Measurements from ENCODE around the gene POLR2I.

POLR2I gene

GRCh38 chr19:36093146-36093662 is 21.5 kb downstream of the POLR2I start:
- no peaks in the 10 kb centered on the region for H3K27me3 ChIP-seq (replicated peaks; ENCODE audit: control insufficient read depth, insufficient read depth, low read length)
- no peak for DNase-seq (ENCODE audit: low read depth)
- H3K9me3 ChIP-seq (ENCODE audit: control insufficient read depth, low read length) = no peaks in the 10 kb centered on the region
- no peak overlapping the region for H3K9ac ChIP-seq (ENCODE audit: low read length)
- H3K36me3 ChIP-seq (ENCODE audit: control insufficient read depth, insufficient read depth, low read length, severe bottlenecking) = no peaks in the 10 kb centered on the region
- H3K4me1 ChIP-seq (ENCODE audit: control insufficient read depth, insufficient read depth, low read length) = no peaks in the 10 kb centered on the region
- no peak overlapping the region for H3K4me3 ChIP-seq (ENCODE audit: low read length)

DNA sequence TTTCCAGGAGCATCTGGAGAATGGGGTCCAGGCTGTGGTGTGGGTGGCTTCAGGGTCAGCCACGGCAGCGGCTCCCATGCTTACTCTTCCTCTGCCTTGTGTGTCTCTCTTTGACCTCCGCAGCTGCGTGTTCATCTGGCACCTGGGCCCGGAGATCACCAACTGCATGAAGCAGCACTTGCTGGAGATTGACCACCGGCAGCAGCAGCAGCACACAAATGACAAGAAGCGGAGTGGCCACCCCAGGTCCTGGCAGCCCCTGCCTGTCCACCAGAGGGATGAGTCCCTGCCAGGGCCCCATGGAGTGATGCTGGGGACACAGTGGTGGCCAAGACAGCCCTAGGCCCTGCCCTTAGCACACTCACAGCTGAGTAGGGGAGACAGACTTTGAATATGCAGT is 22.1 kb downstream of the POLR2I start:
- DNase-seq (ENCODE audit: low read depth) = no peak
- no peak overlapping the region for H3K9ac ChIP-seq (ENCODE audit: low read length)
- H3K9me3 ChIP-seq (ENCODE audit: control insufficient read depth, low read length) = no peaks in the 10 kb centered on the region
- H3K4me1 ChIP-seq (ENCODE audit: control insufficient read depth, insufficient read depth, low read length) = no peaks in the 10 kb centered on the region
- H3K27me3 ChIP-seq (replicated peaks; ENCODE audit: control insufficient read depth, insufficient read depth, low read length) = no peaks in the 10 kb centered on the region
- no peaks in the 10 kb centered on the region for H3K36me3 ChIP-seq (ENCODE audit: control insufficient read depth, insufficient read depth, low read length, severe bottlenecking)
- H3K4me3 ChIP-seq (ENCODE audit: low read length) = no peak overlapping the region

GRCh38 chr19:36090910-36091695 is 23.6 kb downstream of the POLR2I start:
- Histone ChIP-seq H3K9ac (ENCODE audit: low read length) (no peak overlapping the region), H3K36me3 (ENCODE audit: control insufficient read depth, insufficient read depth, low read length, severe bottlenecking) (no peaks in the 10 kb centered on the region), H3K27me3 (replicated peaks; ENCODE audit: control insufficient read depth, insufficient read depth, low read length) (no peaks in the 10 kb centered on the region), H3K4me3 (ENCODE audit: low read length) (no peak overlapping the region), H3K9me3 (ENCODE audit: control insufficient read depth, low read length) (no peaks in the 10 kb centered on the region), H3K4me1 (ENCODE audit: control insufficient read depth, insufficient read depth, low read length) (no peaks in the 10 kb centered on the region)
- DNase-seq (ENCODE audit: low read depth) = no peak

DNA sequence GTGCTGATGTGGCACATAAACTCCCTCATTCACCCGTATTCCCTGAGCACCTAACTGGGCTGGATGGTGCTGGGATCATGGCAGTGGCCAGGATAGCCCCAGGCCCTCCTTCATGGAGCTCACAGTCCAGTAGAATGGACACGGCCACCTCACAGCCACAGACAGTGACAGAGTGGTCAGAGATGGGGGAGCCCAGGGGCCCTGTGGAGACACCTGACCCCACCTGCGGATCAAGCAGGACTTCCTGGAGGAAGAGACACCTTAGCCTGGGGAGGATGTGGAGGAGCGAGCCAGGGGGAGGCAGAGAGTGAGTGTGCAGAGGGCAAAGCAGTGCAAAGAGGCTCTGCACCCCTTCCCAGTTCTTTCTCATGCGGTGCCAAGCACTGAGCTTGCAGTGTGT is 24.8 kb downstream of the POLR2I start:
- Histone ChIP-seq H3K4me1 (ENCODE audit: control insufficient read depth, insufficient read depth, low read length) (no peaks in the 10 kb centered on the region), H3K4me3 (ENCODE audit: low read length) (no peak overlapping the region), H3K9ac (ENCODE audit: low read length) (no peak overlapping the region), H3K9me3 (ENCODE audit: control insufficient read depth, low read length) (no peaks in the 10 kb centered on the region), H3K36me3 (ENCODE audit: control insufficient read depth, insufficient read depth, low read length, severe bottlenecking) (no peaks in the 10 kb centered on the region), H3K27me3 (replicated peaks; ENCODE audit: control insufficient read depth, insufficient read depth, low read length) (no peaks in the 10 kb centered on the region)
- DNase-seq (ENCODE audit: low read depth) = no peak

DNA sequence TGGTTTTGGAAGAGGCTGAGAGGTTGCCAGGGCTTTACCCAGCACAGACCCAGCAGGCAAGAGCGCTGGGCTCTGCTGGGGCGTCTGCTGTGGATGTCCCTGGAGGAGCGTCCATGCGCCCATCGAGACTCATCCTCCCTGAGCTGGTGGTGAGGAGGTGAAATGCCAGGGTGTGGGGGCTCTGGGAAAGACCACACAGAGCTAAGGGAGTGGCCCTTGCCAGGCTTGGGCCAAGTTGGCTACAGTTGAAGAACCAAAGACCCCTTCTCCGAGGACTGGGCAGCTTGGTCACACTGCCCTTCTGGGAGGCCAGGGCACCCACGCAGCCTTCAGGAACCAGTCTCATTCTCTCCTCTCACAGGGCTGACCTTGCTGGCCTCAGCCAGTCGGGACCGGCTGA is 28.3 kb downstream of the POLR2I start:
- H3K36me3 ChIP-seq (ENCODE audit: control insufficient read depth, insufficient read depth, low read length, severe bottlenecking) = no peaks in the 10 kb centered on the region
- H3K4me3 ChIP-seq (ENCODE audit: low read length) = no peak overlapping the region
- peaks cover 9% of the 10 kb centered on the region for H3K4me1 ChIP-seq (ENCODE audit: control insufficient read depth, insufficient read depth, low read length)
- no peaks in the 10 kb centered on the region for H3K27me3 ChIP-seq (replicated peaks; ENCODE audit: control insufficient read depth, insufficient read depth, low read length)
- no peak overlapping the region for H3K9ac ChIP-seq (ENCODE audit: low read length)
- H3K9me3 ChIP-seq (ENCODE audit: control insufficient read depth, low read length) = no peaks in the 10 kb centered on the region
- no peak for DNase-seq (ENCODE audit: low read depth)

DNA sequence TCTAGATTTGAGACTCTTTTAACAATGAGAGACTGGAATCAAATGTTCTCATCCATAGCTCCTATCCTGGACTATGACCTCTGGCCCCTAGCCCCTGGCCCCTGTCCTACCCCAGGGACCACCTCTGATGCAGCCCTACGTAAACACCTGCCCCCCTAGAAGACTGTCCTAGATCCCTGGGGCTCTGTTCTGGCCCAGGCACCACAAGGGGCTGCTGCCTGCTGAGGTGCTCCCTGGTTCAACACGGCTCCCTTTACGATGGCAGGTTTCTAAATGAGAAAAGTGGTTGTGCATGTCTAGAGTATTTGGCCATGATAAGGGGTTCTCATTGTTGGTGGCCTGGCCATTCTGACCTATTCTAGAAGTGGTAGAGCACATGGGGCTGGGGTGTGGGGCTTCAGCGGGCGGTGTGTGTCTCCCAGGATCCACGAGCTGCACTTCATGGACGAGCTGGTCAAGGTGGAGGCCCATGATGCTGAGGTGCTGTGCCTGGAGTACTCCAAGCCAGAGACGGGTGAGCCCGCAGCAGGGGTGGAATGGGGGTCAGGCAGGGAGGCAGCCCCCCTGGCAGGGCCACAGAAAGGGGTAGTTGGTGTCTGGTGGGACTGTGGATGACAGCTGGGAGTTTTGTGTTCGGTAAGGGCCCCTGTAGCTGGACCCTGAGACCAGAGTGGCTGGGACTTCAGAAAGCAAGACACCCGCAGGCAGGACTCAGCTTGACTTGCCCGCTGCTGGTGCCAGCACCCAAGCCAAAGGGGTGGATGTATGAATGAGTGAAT is 30.3 kb downstream of the POLR2I start:
- Histone ChIP-seq H3K27me3 (replicated peaks; ENCODE audit: control insufficient read depth, insufficient read depth, low read length) (no peaks in the 10 kb centered on the region), H3K4me3 (ENCODE audit: low read length) (no peak overlapping the region), H3K4me1 (ENCODE audit: control insufficient read depth, insufficient read depth, low read length) (peaks cover 12% of the 10 kb centered on the region), H3K36me3 (ENCODE audit: control insufficient read depth, insufficient read depth, low read length, severe bottlenecking) (no peaks in the 10 kb centered on the region), H3K9ac (ENCODE audit: low read length) (no peak overlapping the region), H3K9me3 (ENCODE audit: control insufficient read depth, low read length) (no peaks in the 10 kb centered on the region)
- DNase-seq (ENCODE audit: low read depth) = no peak

GRCh38 chr19:36082916-36083315 is 31.8 kb downstream of the POLR2I start:
- H3K9ac ChIP-seq (ENCODE audit: low read length) = no peak overlapping the region
- no peak overlapping the region for H3K4me3 ChIP-seq (ENCODE audit: low read length)
- DNase-seq (ENCODE audit: low read depth) = no peak
- peaks cover 12% of the 10 kb centered on the region for H3K4me1 ChIP-seq (ENCODE audit: control insufficient read depth, insufficient read depth, low read length)
- no peaks in the 10 kb centered on the region for H3K36me3 ChIP-seq (ENCODE audit: control insufficient read depth, insufficient read depth, low read length, severe bottlenecking)
- H3K9me3 ChIP-seq (ENCODE audit: control insufficient read depth, low read length) = no peaks in the 10 kb centered on the region
- no peaks in the 10 kb centered on the region for H3K27me3 ChIP-seq (replicated peaks; ENCODE audit: control insufficient read depth, insufficient read depth, low read length)

DNA sequence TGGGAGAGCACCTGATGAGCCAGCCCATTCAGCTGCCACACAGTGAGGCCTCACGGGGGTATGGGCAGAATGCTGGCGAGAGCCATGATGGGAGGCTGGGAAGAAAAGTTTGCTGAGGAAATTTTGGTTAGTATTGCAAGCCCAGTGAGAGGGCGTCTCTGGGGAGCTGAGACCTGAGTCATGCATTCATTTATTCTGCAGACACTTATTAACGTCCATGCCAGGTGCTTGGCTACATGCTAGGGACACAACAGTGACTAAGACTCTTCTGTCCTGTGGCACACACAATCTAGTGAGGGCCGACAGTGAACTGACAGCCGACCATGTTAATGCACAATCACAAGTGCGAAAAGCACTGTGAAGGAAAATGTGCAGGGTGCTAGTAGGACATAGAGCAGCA is 32.8 kb downstream of the POLR2I start:
- Histone ChIP-seq H3K9ac (ENCODE audit: low read length) (no peak overlapping the region), H3K4me3 (ENCODE audit: low read length) (no peak overlapping the region), H3K27me3 (replicated peaks; ENCODE audit: control insufficient read depth, insufficient read depth, low read length) (no peaks in the 10 kb centered on the region), H3K36me3 (ENCODE audit: control insufficient read depth, insufficient read depth, low read length, severe bottlenecking) (no peaks in the 10 kb centered on the region), H3K4me1 (ENCODE audit: control insufficient read depth, insufficient read depth, low read length) (peaks cover 12% of the 10 kb centered on the region), H3K9me3 (ENCODE audit: control insufficient read depth, low read length) (no peaks in the 10 kb centered on the region)
- no peak for DNase-seq (ENCODE audit: low read depth)

DNA sequence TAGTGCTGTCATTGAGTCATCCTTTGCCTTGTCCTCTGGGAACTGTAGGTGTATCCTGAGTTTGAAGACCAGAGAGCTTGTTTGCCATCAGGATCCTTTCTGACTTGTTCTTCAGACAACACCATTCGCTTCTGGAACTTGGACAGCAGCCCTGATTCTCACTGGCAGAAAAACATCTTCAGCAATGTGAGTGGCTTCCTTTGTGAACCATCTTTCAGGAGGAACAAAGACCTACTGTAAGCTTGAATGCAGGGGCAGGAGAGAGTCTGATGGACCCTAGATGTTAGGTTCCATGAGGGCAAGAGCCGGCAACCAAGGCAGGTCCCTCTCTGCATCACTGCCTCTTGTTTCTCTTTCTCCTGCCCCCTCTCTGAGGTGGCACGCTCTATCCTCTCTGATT is 33.3 kb downstream of the POLR2I start:
- Histone ChIP-seq H3K36me3 (ENCODE audit: control insufficient read depth, insufficient read depth, low read length, severe bottlenecking) (no peaks in the 10 kb centered on the region), H3K27me3 (replicated peaks; ENCODE audit: control insufficient read depth, insufficient read depth, low read length) (no peaks in the 10 kb centered on the region), H3K9ac (ENCODE audit: low read length) (no peak overlapping the region)

GRCh38 chr19:36079389-36079945 is 35.2 kb downstream of the POLR2I start:
- Histone ChIP-seq H3K9ac (ENCODE audit: low read length) (no peak overlapping the region), H3K4me3 (ENCODE audit: low read length) (no peak overlapping the region), H3K9me3 (ENCODE audit: control insufficient read depth, low read length) (no peaks in the 10 kb centered on the region), H3K36me3 (ENCODE audit: control insufficient read depth, insufficient read depth, low read length, severe bottlenecking) (no peaks in the 10 kb centered on the region), H3K4me1 (ENCODE audit: control insufficient read depth, insufficient read depth, low read length) (peaks cover 12% of the 10 kb centered on the region), H3K27me3 (replicated peaks; ENCODE audit: control insufficient read depth, insufficient read depth, low read length) (no peaks in the 10 kb centered on the region)
- no peak for DNase-seq (ENCODE audit: low read depth)

More for the DNA sequence above, 33.3 kb downstream of the POLR2I start:
- no peaks in the 10 kb centered on the region for H3K9me3 ChIP-seq (ENCODE audit: control insufficient read depth, low read length)
- H3K4me3 ChIP-seq (ENCODE audit: low read length) = no peak overlapping the region
- H3K4me1 ChIP-seq (ENCODE audit: control insufficient read depth, insufficient read depth, low read length) = peaks cover 12% of the 10 kb centered on the region
- no peak for DNase-seq (ENCODE audit: low read depth)

GRCh38 chr19:36073121-36073876 is 41.4 kb downstream of the POLR2I start:
- no peak for DNase-seq (ENCODE audit: low read depth)
- Histone ChIP-seq H3K27me3 (replicated peaks; ENCODE audit: control insufficient read depth, insufficient read depth, low read length) (no peaks in the 10 kb centered on the region), H3K9ac (ENCODE audit: low read length) (no peak overlapping the region), H3K9me3 (ENCODE audit: control insufficient read depth, low read length) (no peaks in the 10 kb centered on the region), H3K4me1 (ENCODE audit: control insufficient read depth, insufficient read depth, low read length) (peaks cover 4% of the 10 kb centered on the region), H3K4me3 (ENCODE audit: low read length) (no peak overlapping the region), H3K36me3 (ENCODE audit: control insufficient read depth, insufficient read depth, low read length, severe bottlenecking) (no peaks in the 10 kb centered on the region)

Data from adipocyte (in vitro differentiated cells).